Measurements from ENCODE around the gene CIB4.

DNA sequence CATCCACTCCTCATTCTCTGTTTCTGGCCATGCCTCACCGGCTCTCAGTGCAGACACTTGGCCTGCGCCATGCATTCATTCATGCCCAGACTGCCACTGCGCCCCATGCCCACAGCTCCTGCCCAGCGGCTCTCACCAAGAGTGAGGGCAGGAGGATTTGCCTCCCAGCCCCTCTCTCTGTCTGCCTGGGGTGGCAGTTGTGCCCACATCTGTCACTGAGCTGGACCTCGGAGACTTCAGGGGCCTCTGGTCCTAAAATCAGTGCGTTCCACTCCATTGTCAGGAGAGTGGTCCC is 75.1 kb downstream of the CIB4 start:
- TF ChIP-seq SIX5 (IDR thresholded peaks at IDR 0.05; ENCODE audit: borderline replicate concordance in 1 of 2, insufficient read depth in 1 of 2, low read depth in 1 of 2, low read length in 2 of 2) (no peak), EP300 (IDR thresholded peaks at IDR 0.05; ENCODE audit: low read length) (no peak), SIN3A (IDR thresholded peaks at IDR 0.05; ENCODE audit: borderline replicate concordance in 2 of 2, control insufficient read depth in 1 of 2, low read depth in 2 of 2, low read length in 2 of 2) (no peak), FOSL1 (tag; conservative IDR thresholded peaks at IDR 0.05) (no peak), ZKSCAN1 (IDR thresholded peaks at IDR 0.05; ENCODE audit: low read depth, low read length) (no peak), ZKSCAN8 (CRISPR knock-in tag; IDR thresholded peaks at IDR 0.05) (no peak)
